ENCODE results near the gene CASQ1. TPM values are rescaled to one million over a fixed set of nuclear protein-coding genes. Genes with fewer than 3 reads are reported as not detected.

CASQ1 gene
- total and polyA plus RNA-seq, 2 donors (not counting 3 experiments of a cell fraction or from before 2014, with no cell fraction given): not detected

- dilution Hi-C loops (cut with MboI; ENCODE audit: extremely low pct_ligation_motif_present, low sequenced_read_pairs) (no loop called here), intact Hi-C loops (cut with micrococcal nuclease) (no loop called here)
- Histone ChIP-seq H2AFZ (ENCODE audit: low read depth, low read length) (no peak overlapping the region), H3K9me3 (replicated peaks; ENCODE audit: control insufficient read depth, insufficient read depth, low read length) (no peaks in the 10 kb centered on the region), H3K27me3 (ENCODE audit: control insufficient read depth in 2 of 2, insufficient read depth in 2 of 2, low read length in 2 of 2) (peaks cover 10 to 13% of the 10 kb centered on the region in 2 experiments), H4K20me1 (replicated peaks; ENCODE audit: control insufficient read depth, extremely low read depth, insufficient read depth, low read length) (no peaks in the 10 kb centered on the region), H3K79me2 (ENCODE audit: control insufficient read depth, insufficient read depth, low read length) (no peaks in the 10 kb centered on the region), H3K9ac (replicated peaks; ENCODE audit: extremely low read depth, insufficient read depth, low read length) (no peak overlapping the region), H3K36me3 (ENCODE audit: control insufficient read depth in 2 of 2, extremely low read depth in 1 of 2, insufficient read depth in 2 of 2, low read length in 2 of 2) (no peaks in the 10 kb centered on the region), H3K9me1 (replicated peaks; ENCODE audit: control insufficient read depth, extremely low read depth, insufficient read depth, low read length) (no peaks in the 10 kb centered on the region), H3K4me2 (ENCODE audit: insufficient read depth, low read length) (no peak overlapping the region), H3K27ac (ENCODE audit: insufficient read depth, low read depth, low read length) (no peak overlapping the region), H3K4me1 (ENCODE audit: control insufficient read depth, extremely low read depth, insufficient read depth, low read length) (no peaks in the 10 kb centered on the region), H3K4me3 (replicated peaks in 1 of 3; ENCODE audit: insufficient read depth in 1 of 3, low read depth in 1 of 3, low read length in 3 of 3) (no peak overlapping the region)
- TF ChIP-seq POLR2AphosphoS5 (IDR thresholded peaks at IDR 0.05; ENCODE audit: insufficient read depth, low read depth, low read length) (no peak), MYC (IDR thresholded peaks at IDR 0.05; ENCODE audit: low read depth, low read length) (no peak), JUN (IDR thresholded peaks at IDR 0.05; ENCODE audit: borderline replicate concordance, insufficient read depth, insufficient read length, low read depth) (no peak), POLR2A (IDR thresholded peaks at IDR 0.05; ENCODE audit: low read depth, low read length) (no peak), CTCF (IDR thresholded peaks at IDR 0.05; ENCODE audit: extremely low read depth in 1 of 2, insufficient read depth in 1 of 2, low read depth in 1 of 2, low read length in 2 of 2) (no peak), EZH2 (IDR thresholded peaks at IDR 0.05; ENCODE audit: borderline replicate concordance, low read depth, low read length, severe bottlenecking) (no peak), FOS (IDR thresholded peaks at IDR 0.05; ENCODE audit: borderline replicate concordance, insufficient read depth, low read length) (no peak), GATA2 (IDR thresholded peaks at IDR 0.05; ENCODE audit: insufficient read depth, insufficient read length, low read depth, low read length) (no peak), MAX (IDR thresholded peaks at IDR 0.05; ENCODE audit: insufficient read depth, insufficient read length) (no peak)
- no TSS peak for BruUV-seq (replicated peaks)
- FAIRE-seq (no peak), DNase-seq (ENCODE audit: low read depth, low spot score) (no peak)
- ChIA-PET POLR2A (no interaction called here), CTCF (interaction anchor here (1.1 to 1.6 kb wide), 2 partner anchors 95 to 219 kb away, joined by 3 to 4 read pairs; no protein-coding TSS in a partner anchor)
Measured at GRCh38 chr1:160157174-160157573, 33.2 kb upstream of the CASQ1 start.
